NCI-H82 treated with DMSO at 0.1 percent for 48 hours (cell line): ENCODE results near the gene MSANTD1.

Experiments
- DNase-seq: peaks from one replicate; lab custom pipeline; 2025; ENCODE audit not compliant: unreplicated experiment; lab: John Stamatoyannopoulos, UW

Gene MSANTD1

GRCh38 chr4:3262208-3263052 is 13.5 kb downstream of the MSANTD1 start:
- DNase-seq = no peak

- DNase-seq = no peak
Measured at GRCh38 chr4:3263053-3263875, 14.3 kb downstream of the MSANTD1 start.

- DNase-seq = no peak
Measured at GRCh38 chr4:3263876-3264193, 14.9 kb downstream of the MSANTD1 start.

- no peak for DNase-seq
Measured at GRCh38 chr4:3266076-3266475, 17.1 kb downstream of the MSANTD1 start.

- DNase-seq = no peak
Measured at GRCh38 chr4:3267576-3268394, 18.8 kb downstream of the MSANTD1 start.

GRCh38 chr4:3268395-3269104 is 19.6 kb downstream of the MSANTD1 start:
- no peak for DNase-seq

GRCh38 chr4:3269105-3269927 is 20.4 kb downstream of the MSANTD1 start:
- no peak for DNase-seq

- no peak for DNase-seq
Measured at GRCh38 chr4:3269991-3270611, 21.1 kb downstream of the MSANTD1 start.

GRCh38 chr4:3271131-3271530 is 22.2 kb downstream of the MSANTD1 start:
- no peak for DNase-seq

- no peak for DNase-seq
Measured at GRCh38 chr4:3276986-3277385, 28.0 kb downstream of the MSANTD1 start.

GRCh38 chr4:3280466-3280865 is 31.5 kb downstream of the MSANTD1 start:
- DNase-seq = no peak

GRCh38 chr4:3283483-3283882 is 34.5 kb downstream of the MSANTD1 start:
- DNase-seq = no peak

- no peak for DNase-seq
Measured at GRCh38 chr4:3283916-3284315, 35.0 kb downstream of the MSANTD1 start.

GRCh38 chr4:3284734-3285557 is 36.0 kb downstream of the MSANTD1 start:
- no peak for DNase-seq

- no peak for DNase-seq
Measured at GRCh38 chr4:3285558-3286334, 36.8 kb downstream of the MSANTD1 start.

GRCh38 chr4:3286335-3287175 is 37.6 kb downstream of the MSANTD1 start:
- DNase-seq = no peak
